Spleen (tissue), 7 donors: ENCODE results near the gene CAMK2B.

Experiments
- POLR2A ChIP-seq, 3 donors: fragments of 450-650 bp; IDR thresholded peaks; one replicate each; pipeline ENCODE4 v1.5.1; 2017; ENCODE audit warnings: antibody characterized with exemption in 3 of 3, mild to moderate bottlenecking in 1 of 3
- POLR2AphosphoS5 ChIP-seq, 3 donors: sonication (generic); formaldehyde crosslinking; IDR thresholded peaks; one replicate each; pipeline ENCODE4 v1.5.1; 2017; ENCODE audit warnings: antibody characterized with exemption in 3 of 3
- TF ChIP-seq, protein P1 (sequence below), 11 experiments: fragments of 200-600 bp in 7 of 11; fragments of 450-650 bp in 4 of 11; sonication (generic) in 4 of 11; IDR thresholded peaks in 8 of 11; conservative IDR thresholded peaks in 3 of 11; 1 replicate in 7 of 11; 2 replicates in 4 of 11; pipeline versions ENCODE4 v1.4.0 to v1.8.0; 2016 to 2021; ENCODE audit warnings: antibody characterized with exemption in 11 of 11, inconsistent platforms in 4 of 11, mild to moderate bottlenecking in 1 of 11
- donor health status: DM: no; HTN: no; CAD: no; lungs with moderate emphysema.
- donor health status: DM: no; HTN: no; CAD: no.
- donor health status: DM: no; HTN: no; CAD: no.

DNA sequence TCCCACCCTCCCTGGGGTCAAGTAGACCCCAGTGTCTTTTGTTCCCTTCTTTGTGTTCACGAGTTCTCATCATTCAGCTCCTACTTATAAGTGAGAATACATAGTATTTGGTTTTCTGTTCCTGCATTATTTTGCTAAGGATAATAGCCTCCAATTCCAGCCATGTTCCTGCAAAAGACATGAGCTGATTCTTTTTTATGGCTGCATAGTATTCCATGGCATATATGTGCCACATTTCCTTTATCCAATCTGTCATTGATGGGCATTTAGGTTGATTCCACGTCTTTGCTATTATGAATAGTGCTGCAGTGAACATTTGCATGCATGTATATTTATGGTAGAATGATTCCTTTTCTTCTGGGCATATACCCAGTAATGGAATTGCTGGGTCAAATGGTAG lies 28.3 kb upstream of the CAMK2B start:
- TF ChIP-seq, protein P1, sequence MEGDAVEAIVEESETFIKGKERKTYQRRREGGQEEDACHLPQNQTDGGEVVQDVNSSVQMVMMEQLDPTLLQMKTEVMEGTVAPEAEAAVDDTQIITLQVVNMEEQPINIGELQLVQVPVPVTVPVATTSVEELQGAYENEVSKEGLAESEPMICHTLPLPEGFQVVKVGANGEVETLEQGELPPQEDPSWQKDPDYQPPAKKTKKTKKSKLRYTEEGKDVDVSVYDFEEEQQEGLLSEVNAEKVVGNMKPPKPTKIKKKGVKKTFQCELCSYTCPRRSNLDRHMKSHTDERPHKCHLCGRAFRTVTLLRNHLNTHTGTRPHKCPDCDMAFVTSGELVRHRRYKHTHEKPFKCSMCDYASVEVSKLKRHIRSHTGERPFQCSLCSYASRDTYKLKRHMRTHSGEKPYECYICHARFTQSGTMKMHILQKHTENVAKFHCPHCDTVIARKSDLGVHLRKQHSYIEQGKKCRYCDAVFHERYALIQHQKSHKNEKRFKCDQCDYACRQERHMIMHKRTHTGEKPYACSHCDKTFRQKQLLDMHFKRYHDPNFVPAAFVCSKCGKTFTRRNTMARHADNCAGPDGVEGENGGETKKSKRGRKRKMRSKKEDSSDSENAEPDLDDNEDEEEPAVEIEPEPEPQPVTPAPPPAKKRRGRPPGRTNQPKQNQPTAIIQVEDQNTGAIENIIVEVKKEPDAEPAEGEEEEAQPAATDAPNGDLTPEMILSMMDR (IDR thresholded peaks at IDR 0.05 in 8 of 11, conservative IDR thresholded peaks at IDR 0.05 in 3 of 11) = no peak
- TF ChIP-seq POLR2A (IDR thresholded peaks at IDR 0.05) (no peak), POLR2AphosphoS5 (IDR thresholded peaks at IDR 0.05) (no peak)
